Measurements from ENCODE around the gene SCN4A.

GRCh38 chr17:63993368-63993985, 20.8 kb upstream of the SCN4A start:
- TF ChIP-seq, protein P1, sequence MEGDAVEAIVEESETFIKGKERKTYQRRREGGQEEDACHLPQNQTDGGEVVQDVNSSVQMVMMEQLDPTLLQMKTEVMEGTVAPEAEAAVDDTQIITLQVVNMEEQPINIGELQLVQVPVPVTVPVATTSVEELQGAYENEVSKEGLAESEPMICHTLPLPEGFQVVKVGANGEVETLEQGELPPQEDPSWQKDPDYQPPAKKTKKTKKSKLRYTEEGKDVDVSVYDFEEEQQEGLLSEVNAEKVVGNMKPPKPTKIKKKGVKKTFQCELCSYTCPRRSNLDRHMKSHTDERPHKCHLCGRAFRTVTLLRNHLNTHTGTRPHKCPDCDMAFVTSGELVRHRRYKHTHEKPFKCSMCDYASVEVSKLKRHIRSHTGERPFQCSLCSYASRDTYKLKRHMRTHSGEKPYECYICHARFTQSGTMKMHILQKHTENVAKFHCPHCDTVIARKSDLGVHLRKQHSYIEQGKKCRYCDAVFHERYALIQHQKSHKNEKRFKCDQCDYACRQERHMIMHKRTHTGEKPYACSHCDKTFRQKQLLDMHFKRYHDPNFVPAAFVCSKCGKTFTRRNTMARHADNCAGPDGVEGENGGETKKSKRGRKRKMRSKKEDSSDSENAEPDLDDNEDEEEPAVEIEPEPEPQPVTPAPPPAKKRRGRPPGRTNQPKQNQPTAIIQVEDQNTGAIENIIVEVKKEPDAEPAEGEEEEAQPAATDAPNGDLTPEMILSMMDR (IDR thresholded peaks at IDR 0.05; ENCODE audit: low read depth, low read length): no peak
- no peak for TF ChIP-seq POLR2A (IDR thresholded peaks at IDR 0.05; ENCODE audit: extremely low read depth, insufficient read length)
- no peak for TF ChIP-seq MAX (IDR thresholded peaks at IDR 0.05; ENCODE audit: low read depth, low read length)

Data from NB4 (cell line).